Tibial nerve (tissue), 4 donors: ENCODE measurements around the gene CDKN1A. TPM values are rescaled to one million over a fixed set of nuclear protein-coding genes. Genes with fewer than 3 reads are reported as not detected.

Experiments used
- DNase-seq, 2 donors: peaks; one replicate each; pipeline ENCODE4 v3.0.0-alpha.2; 2019; ENCODE audit warnings: low spot score in 2 of 2
- H3K27ac ChIP-seq, 4 donors: fragments of 200-600 bp; sonication (generic) in 3 of 4; one replicate each; pipeline ENCODE4 v1.5.1; 2017 to 2019; ENCODE audit warnings: mild to moderate bottlenecking in 1 of 4
- H3K27me3 ChIP-seq, 2 donors: fragments of 200-600 bp; sonication (generic) in 1 of 2; one replicate each; pipeline versions ENCODE4 v1.5.1 to v1.6.0; 2017 to 2019
- H3K36me3 ChIP-seq, 3 donors: fragments of 200-600 bp; sonication (generic); one replicate each; pipeline ENCODE4 v1.5.1; 2018 to 2019
- H3K4me1 ChIP-seq, 4 donors: fragments of 200-600 bp; sonication (generic) in 3 of 4; one replicate each; pipeline ENCODE4 v1.5.1; 2017 to 2019
- H3K4me3 ChIP-seq, 4 donors: fragments of 200-600 bp; sonication (generic) in 3 of 4; one replicate each; pipeline ENCODE4 v1.5.1; 2017 to 2019; ENCODE audit warnings: mild to moderate bottlenecking in 1 of 4, moderate library complexity in 1 of 4
- H3K9me3 ChIP-seq, 4 donors: fragments of 200-600 bp; sonication (generic) in 3 of 4; one replicate each; pipeline ENCODE4 v1.5.1; 2017 to 2019
- EP300 ChIP-seq, 2 donors: sonication (generic); formaldehyde crosslinking; IDR thresholded peaks; one replicate each; pipeline ENCODE4 v1.6.1; 2017; ENCODE audit warnings: antibody characterized with exemption in 2 of 2, mild to moderate bottlenecking in 1 of 2
- POLR2A ChIP-seq, 2 donors: fragments of 450-650 bp; IDR thresholded peaks; one replicate each; pipeline ENCODE4 v1.6.1; 2017; ENCODE audit warnings: antibody characterized with exemption in 2 of 2, mild to moderate bottlenecking in 2 of 2, moderate library complexity in 2 of 2
- WGBS, 2 donors: methylation state at CpG; one replicate each; pipeline ENCODE4 v1.1.5; 2018; 5-methylcytosine and 5-hydroxymethylcytosine counted together
- total RNA-seq, 4 donors: library from RNA; depleted of rRNA; stranded (reverse); fragments of >200 nt; gene quantifications; one replicate each; pipeline ENCODE4 v1.1.0, GENCODE V29; 2016
- TF ChIP-seq, protein P1 (sequence below), 5 experiments: fragments of 200-600 bp in 3 of 5; fragments of 450-650 bp in 2 of 5; sonication (generic) in 3 of 5; IDR thresholded peaks; one replicate each; pipeline ENCODE4 v1.5.1; 2016 to 2019; ENCODE audit warnings: antibody characterized with exemption in 5 of 5, mild to moderate bottlenecking in 3 of 5, moderate library complexity in 2 of 5

CDKN1A gene
- total RNA-seq, 4 donors from 2014 or later: 112 to 142 (median 124) TPM

GRCh38 chr6:36673882-36674281 lies 4.6 kb upstream of the CDKN1A start:
- Histone ChIP-seq H3K4me3 (no peak overlapping the region), H3K27ac (no peak overlapping the region), H3K27me3 (no peaks in the 10 kb centered on the region), H3K4me1 (peaks cover 0 to 26% (median 17%) of the 10 kb centered on the region in 4 donors), H3K9me3 (no peaks in the 10 kb centered on the region), H3K36me3 (no peaks in the 10 kb centered on the region)
- DNase-seq: no peak
- WGBS, 2 donors: 61 to 73% methylated on average over 10 of the region's 10 CpGs
- TF ChIP-seq, protein P1, sequence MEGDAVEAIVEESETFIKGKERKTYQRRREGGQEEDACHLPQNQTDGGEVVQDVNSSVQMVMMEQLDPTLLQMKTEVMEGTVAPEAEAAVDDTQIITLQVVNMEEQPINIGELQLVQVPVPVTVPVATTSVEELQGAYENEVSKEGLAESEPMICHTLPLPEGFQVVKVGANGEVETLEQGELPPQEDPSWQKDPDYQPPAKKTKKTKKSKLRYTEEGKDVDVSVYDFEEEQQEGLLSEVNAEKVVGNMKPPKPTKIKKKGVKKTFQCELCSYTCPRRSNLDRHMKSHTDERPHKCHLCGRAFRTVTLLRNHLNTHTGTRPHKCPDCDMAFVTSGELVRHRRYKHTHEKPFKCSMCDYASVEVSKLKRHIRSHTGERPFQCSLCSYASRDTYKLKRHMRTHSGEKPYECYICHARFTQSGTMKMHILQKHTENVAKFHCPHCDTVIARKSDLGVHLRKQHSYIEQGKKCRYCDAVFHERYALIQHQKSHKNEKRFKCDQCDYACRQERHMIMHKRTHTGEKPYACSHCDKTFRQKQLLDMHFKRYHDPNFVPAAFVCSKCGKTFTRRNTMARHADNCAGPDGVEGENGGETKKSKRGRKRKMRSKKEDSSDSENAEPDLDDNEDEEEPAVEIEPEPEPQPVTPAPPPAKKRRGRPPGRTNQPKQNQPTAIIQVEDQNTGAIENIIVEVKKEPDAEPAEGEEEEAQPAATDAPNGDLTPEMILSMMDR (IDR thresholded peaks at IDR 0.05): no peak
- TF ChIP-seq POLR2A (IDR thresholded peaks at IDR 0.05) (no peak), EP300 (IDR thresholded peaks at IDR 0.05) (no peak)

GRCh38 chr6:36674942-36675341 lies 3.6 kb upstream of the CDKN1A start:
- no peak for DNase-seq
- Histone ChIP-seq H3K36me3 (no peaks in the 10 kb centered on the region), H3K27me3 (no peaks in the 10 kb centered on the region), H3K4me3 (no peak overlapping the region), H3K4me1 (peaks cover 0 to 26% (median 17%) of the 10 kb centered on the region in 4 donors), H3K9me3 (no peaks in the 10 kb centered on the region), H3K27ac (no peak overlapping the region)
- TF ChIP-seq EP300 (IDR thresholded peaks at IDR 0.05) (no peak), POLR2A (IDR thresholded peaks at IDR 0.05) (no peak)
- TF ChIP-seq, protein P1 (IDR thresholded peaks at IDR 0.05): no peak
- 92 to 96% methylated on average over 7 of the region's 7 CpGs for WGBS, 2 donors

DNA sequence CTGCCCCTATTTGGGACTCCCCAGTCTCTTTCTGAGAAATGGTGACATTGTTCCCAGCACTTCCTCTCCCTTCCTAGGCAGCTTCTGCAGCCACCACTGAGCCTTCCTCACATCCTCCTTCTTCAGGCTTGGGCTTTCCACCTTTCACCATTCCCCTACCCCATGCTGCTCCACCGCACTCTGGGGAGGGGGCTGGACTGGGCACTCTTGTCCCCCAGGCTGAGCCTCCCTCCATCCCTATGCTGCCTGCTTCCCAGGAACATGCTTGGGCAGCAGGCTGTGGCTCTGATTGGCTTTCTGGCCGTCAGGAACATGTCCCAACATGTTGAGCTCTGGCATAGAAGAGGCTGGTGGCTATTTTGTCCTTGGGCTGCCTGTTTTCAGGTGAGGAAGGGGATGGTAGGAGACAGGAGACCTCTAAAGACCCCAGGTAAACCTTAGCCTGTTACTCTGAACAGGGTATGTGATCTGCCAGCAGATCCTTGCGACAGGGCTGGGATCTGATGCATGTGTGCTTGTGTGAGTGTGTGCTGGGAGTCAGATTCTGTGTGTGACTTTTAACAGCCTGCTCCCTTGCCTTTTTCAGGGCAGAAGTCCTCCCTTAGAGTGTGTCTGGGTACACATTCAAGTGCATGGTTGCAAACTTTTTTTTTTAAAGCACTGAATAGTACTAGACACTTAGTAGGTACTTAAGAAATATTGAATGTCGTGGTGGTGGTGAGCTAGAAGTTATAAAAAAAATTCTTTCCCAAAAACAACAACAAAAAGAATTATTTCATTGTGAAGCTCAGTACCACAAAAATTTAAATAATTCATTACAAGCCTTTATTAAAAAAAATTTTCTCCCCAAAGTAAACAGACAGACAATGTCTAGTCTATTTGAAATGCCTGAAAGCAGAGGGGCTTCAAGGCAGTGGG lies 2.1 kb upstream of the CDKN1A start:
- TF ChIP-seq, protein P1 (IDR thresholded peaks at IDR 0.05): no peak
- TF ChIP-seq POLR2A (IDR thresholded peaks at IDR 0.05): no peak
- TF ChIP-seq EP300 (IDR thresholded peaks at IDR 0.05): no peak
- peaks cover 0 to 33% (median 22%) of the 10 kb centered on the region in 4 donors for H3K4me1 ChIP-seq
- no peaks in the 10 kb centered on the region for H3K36me3 ChIP-seq
- no peak for DNase-seq
- H3K27me3 ChIP-seq: no peaks in the 10 kb centered on the region
- peak overlapping the region; percentile 73 to 100 (median 98) for H3K27ac ChIP-seq
- no peak overlapping the region for H3K4me3 ChIP-seq
- 64 to 66% methylated on average over 3 to 4 of the region's 4 CpGs for WGBS, 2 donors
- no peaks in the 10 kb centered on the region for H3K9me3 ChIP-seq

DNA sequence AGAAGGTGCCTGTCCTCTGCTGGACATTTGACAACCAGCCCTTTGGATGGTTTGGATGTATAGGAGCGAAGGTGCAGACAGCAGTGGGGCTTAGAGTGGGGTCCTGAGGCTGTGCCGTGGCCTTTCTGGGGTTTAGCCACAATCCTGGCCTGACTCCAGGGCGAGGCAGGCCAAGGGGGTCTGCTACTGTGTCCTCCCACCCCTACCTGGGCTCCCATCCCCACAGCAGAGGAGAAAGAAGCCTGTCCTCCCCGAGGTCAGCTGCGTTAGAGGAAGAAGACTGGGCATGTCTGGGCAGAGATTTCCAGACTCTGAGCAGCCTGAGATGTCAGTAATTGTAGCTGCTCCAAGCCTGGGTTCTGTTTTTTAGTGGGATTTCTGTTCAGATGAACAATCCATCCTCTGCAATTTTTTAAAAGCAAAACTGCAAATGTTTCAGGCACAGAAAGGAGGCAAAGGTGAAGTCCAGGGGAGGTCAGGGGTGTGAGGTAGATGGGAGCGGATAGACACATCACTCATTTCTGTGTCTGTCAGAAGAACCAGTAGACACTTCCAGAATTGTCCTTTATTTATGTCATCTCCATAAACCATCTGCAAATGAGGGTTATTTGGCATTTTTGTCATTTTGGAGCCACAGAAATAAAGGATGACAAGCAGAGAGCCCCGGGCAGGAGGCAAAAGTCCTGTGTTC lies 1.3 kb upstream of the CDKN1A start:
- WGBS, 2 donors: 51% methylated on average over 7 of the region's 7 CpGs
- DNase-seq: no peak
- Histone ChIP-seq H3K27ac (peak overlapping the region; percentile 73 to 100 (median 98)), H3K36me3 (no peaks in the 10 kb centered on the region), H3K4me3 (no peak overlapping the region), H3K27me3 (no peaks in the 10 kb centered on the region), H3K4me1 (peaks cover 0 to 40% (median 29%) of the 10 kb centered on the region in 4 donors), H3K9me3 (no peaks in the 10 kb centered on the region)
- TF ChIP-seq POLR2A (IDR thresholded peaks at IDR 0.05): no peak
- TF ChIP-seq, protein P1 (IDR thresholded peaks at IDR 0.05): no peak
- TF ChIP-seq EP300 (IDR thresholded peaks at IDR 0.05): no peak
